HepG2 (cell line): ENCODE results near the gene IL17RB. TPM values are rescaled to one million over a fixed set of nuclear protein-coding genes. Genes with fewer than 3 reads are reported as not detected.
A peak's percentile ranks its signal among the peaks of the same experiment; 100 is the strongest.

Source experiments
- ATAC-seq: fragments of 200-7000 bp; cut with Tn5 transposase; 3 replicates; pipeline ENCODE4 v1.9.1; 2020; ENCODE audit warnings: mild to moderate bottlenecking, moderate library complexity
- BruUV-seq: library from RNA; stranded (reverse); fragments of 400-500 nt; replicated peaks from 2 replicates; lab custom pipeline; 2021; lab: Mats Ljungman, UMichigan
- CTCF ChIA-PET: fragments of 300-600 bp; formaldehyde crosslinking; extraction: SDS; loops from one replicate; lab custom pipeline; 2021; ENCODE audit warnings: low total read pairs, inconsistent platforms, low intra/inter-chr PET ratio; lab: Yijun Ruan, JAX
- POLR2A ChIA-PET: fragments of 350-600 bp; sonication (Branson Sonifier 250); formaldehyde crosslinking; loops from one replicate; lab custom pipeline; 2020; ENCODE audit warnings: antibody characterized with exemption, inconsistent platforms; lab: Yijun Ruan, JAX
- DNase-seq: peaks from one replicate; pipeline ENCODE4 v3.0.0-alpha.2; 2015; ENCODE audit warnings: low spot score
- FAIRE-seq: peaks from 3 replicates; lab custom pipeline; 2011; peaks lifted over from hg19 to GRCh38; lab: Jason Lieb, UNC
- H2AFZ ChIP-seq: one replicate; pipeline ENCODE4 v1.6.1; 2011; ENCODE audit warnings: low read length, inconsistent platforms
- H3K27ac ChIP-seq: fragments of 300-600 bp; 3 replicates; pipeline ENCODE4 v1.8.0; 2011; ENCODE audit warnings: mixed run types, mild to moderate bottlenecking, mixed read lengths, low read length, inconsistent platforms; ENCODE audit not compliant: insufficient read depth; ENCODE audit errors: extremely low read length
- H3K27me3 ChIP-seq, 2 experiments: fragments of 200-600 bp in 1 of 2; 2 replicates in 1 of 2; 3 replicates in 1 of 2; pipeline versions ENCODE4 v1.6.0 to v1.8.0; 2011; ENCODE audit warnings: low read length in 2 of 2, mild to moderate bottlenecking in 2 of 2, moderate library complexity in 2 of 2, inconsistent platforms in 1 of 2; ENCODE audit not compliant: insufficient read depth in 2 of 2, control insufficient read depth in 1 of 2
- H3K36me3 ChIP-seq, 2 experiments: fragments of 200-600 bp in 1 of 2; replicated peaks in 1 of 2; 2 replicates in 1 of 2; 3 replicates in 1 of 2; pipeline versions ENCODE4 v1.5.1 to v1.8.0; 2011; ENCODE audit warnings: low read length in 2 of 2, inconsistent platforms in 1 of 2; ENCODE audit not compliant: insufficient read depth in 2 of 2, control insufficient read depth in 1 of 2
- H3K4me1 ChIP-seq: 2 replicates; pipeline ENCODE4 v1.5.1; 2012; ENCODE audit warnings: low read length, inconsistent platforms; ENCODE audit not compliant: insufficient read depth
- H3K4me2 ChIP-seq: 2 replicates; pipeline ENCODE4 v1.6.0; 2011; ENCODE audit warnings: low read depth, low read length, inconsistent platforms
- H3K4me3 ChIP-seq, 3 experiments: fragments of 200-600 bp in 1 of 3; sonication (generic), shearing (Covaris generic) in 1 of 3; replicated peaks in 1 of 3; 2 replicates each; pipeline ENCODE4 v1.5.1; 2011 to 2016; ENCODE audit warnings: low read length in 3 of 3, inconsistent platforms in 2 of 3, low read depth in 2 of 3, mild to moderate bottlenecking in 2 of 3, control low read depth in 1 of 3, mixed read lengths in 1 of 3; ENCODE audit not compliant: insufficient read depth in 1 of 3
- H3K79me2 ChIP-seq: one replicate; pipeline ENCODE4 v1.6.1; 2011; ENCODE audit warnings: low read length, inconsistent platforms; ENCODE audit not compliant: insufficient read depth
- H3K9ac ChIP-seq: 2 replicates; pipeline ENCODE4 v1.6.0; 2011; ENCODE audit warnings: mild to moderate bottlenecking, low read depth, low read length, inconsistent platforms; ENCODE audit not compliant: insufficient read depth
- H3K9me3 ChIP-seq: 2 replicates; pipeline ENCODE4 v1.5.1; 2012; ENCODE audit warnings: mild to moderate bottlenecking, low read length
- H4K20me1 ChIP-seq: 2 replicates; pipeline ENCODE4 v1.6.0; 2011; ENCODE audit warnings: inconsistent platforms, mild to moderate bottlenecking, low read length, moderate library complexity; ENCODE audit not compliant: insufficient read depth
- ISL2 ChIP-seq: sonication (generic); formaldehyde crosslinking; IDR thresholded peaks from 2 replicates; pipeline ENCODE4 v1.5.0; 2020; ENCODE audit warnings: missing genetic modification reagents
- NONO ChIP-seq, 2 experiments: fragments of 450-650 bp in 1 of 2; sonication (generic) in 1 of 2; formaldehyde crosslinking in 1 of 2; IDR thresholded peaks in 1 of 2; conservative IDR thresholded peaks in 1 of 2; 2 replicates each; pipeline versions ENCODE4 v1.6.1 to v1.8.0; 2017 to 2022; ENCODE audit warnings: mild to moderate bottlenecking in 1 of 2, missing genetic modification reagents in 1 of 2, moderate library complexity in 1 of 2
- RBFOX2 ChIP-seq: fragments of 200-400 bp; formaldehyde crosslinking; IDR thresholded peaks from 2 replicates; pipeline ENCODE4 v1.6.1; 2017; ENCODE audit warnings: low read depth, mild to moderate bottlenecking, low read length
- ZNF547 ChIP-seq: sonication (generic); formaldehyde crosslinking; IDR thresholded peaks from 2 replicates; pipeline ENCODE4 v1.5.1; 2020; ENCODE audit warnings: mild to moderate bottlenecking, missing genetic modification reagents
- WGBS: methylation state at CpG from one replicate; pipeline ENCODE4 v1.1.6; 2017; ENCODE audit warnings: low lambda C conversion rate; 5-methylcytosine and 5-hydroxymethylcytosine counted together
- in situ Hi-C: cut with HindIII; loops from 2 replicates; pipeline ENCODE4 v1.10.0; 2017; ENCODE audit warnings: low pct_unique_long_range_greater_than_20kb; ENCODE audit not compliant: extremely low pct_ligation_motif_present
- intact Hi-C: fragments of 100-400 bp; cut with micrococcal nuclease; formaldehyde crosslinking; loops from one replicate; pipeline ENCODE4 v1.10.0; 2022; ENCODE audit not compliant: unreplicated experiment
- polyA plus RNA-seq, 8 experiments: library from polyadenylated mRNA; depleted of rRNA in 3 of 8; stranded (reverse) in 7 of 8; unstranded in 1 of 8; fragments of >200 nt; fragmentation: Illumina TruSeq in 4 of 8; extraction: Trizol in 4 of 8; gene quantifications; 2 replicates each; pipeline versions ENCODE4 v1.2.1 to v1.2.3, GENCODE V29; 2011 to 2016; ENCODE audit warnings: low read depth in 4 of 8, missing spikeins in 1 of 8, mixed read lengths in 1 of 8; ENCODE audit not compliant: insufficient read depth in 1 of 8
- total RNA-seq, 5 experiments: library from RNA; depleted of rRNA; stranded (reverse); fragments of >200 nt; fragmentation: Illumina TruSeq; extraction: Trizol; gene quantifications; 2 replicates each; pipeline ENCODE4 v1.2.3, GENCODE V29; 2016; ENCODE audit warnings: low read depth in 1 of 5
- TF ChIP-seq, protein P1 (sequence below): sonication (generic); formaldehyde crosslinking; IDR thresholded peaks from 2 replicates; pipeline ENCODE4 v1.4.0; 2020; ENCODE audit warnings: missing genetic modification reagents, low read depth, mild to moderate bottlenecking, borderline replicate concordance
- TF ChIP-seq, protein P2 (sequence below): sonication (generic); formaldehyde crosslinking; IDR thresholded peaks from 2 replicates; pipeline ENCODE4 v1.5.1; 2020; ENCODE audit warnings: mild to moderate bottlenecking, missing genetic modification reagents, moderate library complexity

IL17RB gene
- total and polyA plus RNA-seq, 2 of the 13 experiments (the other 11 are each of a cell fraction or from before 2014, with no cell fraction given) = 130 to 190 TPM

DNA sequence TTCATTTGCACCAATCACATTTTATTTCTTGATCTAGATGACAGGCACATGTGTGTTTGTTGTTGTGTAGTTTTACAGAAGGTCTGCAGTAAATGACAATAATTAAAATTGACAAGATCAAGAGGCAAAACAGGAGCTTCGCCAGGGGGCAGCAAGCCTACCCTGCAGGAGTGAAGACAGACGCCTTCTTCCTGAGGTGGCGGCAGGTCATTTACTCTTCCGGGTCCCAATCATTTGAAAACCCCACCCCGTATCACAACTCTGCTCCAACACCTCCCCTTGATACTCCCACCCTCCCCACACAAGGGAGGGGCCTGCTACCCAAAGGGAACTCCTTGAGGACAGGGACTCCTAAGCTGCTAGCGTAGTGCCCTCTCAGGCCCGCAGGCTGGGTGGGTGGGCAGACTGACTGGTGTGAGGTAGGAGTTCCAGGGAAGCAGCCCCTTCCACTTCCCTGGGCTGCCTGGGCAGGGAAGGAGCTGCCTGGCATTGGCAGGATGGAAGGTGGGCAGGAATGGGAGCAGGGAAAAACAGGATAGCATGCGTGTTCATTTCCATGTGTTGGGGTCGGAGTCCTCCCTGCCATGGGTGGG, 13.2 kb upstream of the IL17RB start:
- no peak overlapping the region for H3K4me3 ChIP-seq
- peaks cover 87% of the 10 kb centered on the region for H3K4me1 ChIP-seq
- BruUV-seq = no TSS peak
- H3K9me3 ChIP-seq = no peaks in the 10 kb centered on the region
- no peak for TF ChIP-seq ISL2
- TF ChIP-seq, protein P1, sequence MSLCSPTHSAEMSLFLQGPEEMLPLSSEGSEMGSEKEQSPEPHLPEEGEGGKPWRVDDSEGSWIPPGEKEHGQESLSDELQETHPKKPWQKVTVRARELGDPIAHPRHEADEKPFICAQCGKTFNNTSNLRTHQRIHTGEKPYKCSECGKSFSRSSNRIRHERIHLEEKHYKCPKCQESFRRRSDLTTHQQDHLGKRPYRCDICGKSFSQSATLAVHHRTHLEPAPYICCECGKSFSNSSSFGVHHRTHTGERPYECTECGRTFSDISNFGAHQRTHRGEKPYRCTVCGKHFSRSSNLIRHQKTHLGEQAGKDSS (CRISPR knock-in tag) = 0 out of 2 replicates have a peak, but pooled peaks have one; percentile 17
- TF ChIP-seq ZNF547 (CRISPR knock-in tag) = no peak
- peak; percentile 36; the same call in 1 of the 2 replicates for TF ChIP-seq RBFOX2
- no peak for TF ChIP-seq NONO (IDR thresholded peaks at IDR 0.05)
- TF ChIP-seq NONO (CRISPR knock-in tag; conservative IDR thresholded peaks at IDR 0.05) = 0 out of 2 replicates have a peak, but pooled peaks have one; percentile 35
- TF ChIP-seq, protein P2, sequence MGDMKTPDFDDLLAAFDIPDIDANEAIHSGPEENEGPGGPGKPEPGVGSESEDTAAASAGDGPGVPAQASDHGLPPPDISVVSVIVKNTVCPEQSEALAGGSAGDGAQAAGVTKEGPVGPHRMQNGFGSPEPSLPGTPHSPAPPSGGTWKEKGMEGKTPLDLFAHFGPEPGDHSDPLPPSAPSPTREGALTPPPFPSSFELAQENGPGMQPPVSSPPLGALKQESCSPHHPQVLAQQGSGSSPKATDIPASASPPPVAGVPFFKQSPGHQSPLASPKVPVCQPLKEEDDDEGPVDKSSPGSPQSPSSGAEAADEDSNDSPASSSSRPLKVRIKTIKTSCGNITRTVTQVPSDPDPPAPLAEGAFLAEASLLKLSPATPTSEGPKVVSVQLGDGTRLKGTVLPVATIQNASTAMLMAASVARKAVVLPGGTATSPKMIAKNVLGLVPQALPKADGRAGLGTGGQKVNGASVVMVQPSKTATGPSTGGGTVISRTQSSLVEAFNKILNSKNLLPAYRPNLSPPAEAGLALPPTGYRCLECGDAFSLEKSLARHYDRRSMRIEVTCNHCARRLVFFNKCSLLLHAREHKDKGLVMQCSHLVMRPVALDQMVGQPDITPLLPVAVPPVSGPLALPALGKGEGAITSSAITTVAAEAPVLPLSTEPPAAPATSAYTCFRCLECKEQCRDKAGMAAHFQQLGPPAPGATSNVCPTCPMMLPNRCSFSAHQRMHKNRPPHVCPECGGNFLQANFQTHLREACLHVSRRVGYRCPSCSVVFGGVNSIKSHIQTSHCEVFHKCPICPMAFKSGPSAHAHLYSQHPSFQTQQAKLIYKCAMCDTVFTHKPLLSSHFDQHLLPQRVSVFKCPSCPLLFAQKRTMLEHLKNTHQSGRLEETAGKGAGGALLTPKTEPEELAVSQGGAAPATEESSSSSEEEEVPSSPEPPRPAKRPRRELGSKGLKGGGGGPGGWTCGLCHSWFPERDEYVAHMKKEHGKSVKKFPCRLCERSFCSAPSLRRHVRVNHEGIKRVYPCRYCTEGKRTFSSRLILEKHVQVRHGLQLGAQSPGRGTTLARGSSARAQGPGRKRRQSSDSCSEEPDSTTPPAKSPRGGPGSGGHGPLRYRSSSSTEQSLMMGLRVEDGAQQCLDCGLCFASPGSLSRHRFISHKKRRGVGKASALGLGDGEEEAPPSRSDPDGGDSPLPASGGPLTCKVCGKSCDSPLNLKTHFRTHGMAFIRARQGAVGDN = 0 out of 2 replicates have a peak, but pooled peaks have one; percentile 23
- CTCF ChIA-PET = no interaction called here
- H3K27ac ChIP-seq = no peak overlapping the region
- 99% methylated on average over 7 of the region's 9 CpGs for WGBS
- peak; percentile 7; the same call in 2 of the 3 replicates for ATAC-seq
- H4K20me1 ChIP-seq = peaks cover 60% of the 10 kb centered on the region
- no peak overlapping the region for H3K4me2 ChIP-seq
- in situ Hi-C loops = no loop called here
- H3K79me2 ChIP-seq = peaks cover 91% of the 10 kb centered on the region
- POLR2A ChIA-PET = interaction anchor here (9.0 kb wide), 1 partner anchor 10 kb away, joined by 71 read pairs; no protein-coding TSS in a partner anchor
- no peak overlapping the region for H3K9ac ChIP-seq
- H2AFZ ChIP-seq = no peak overlapping the region
- no peaks in the 10 kb centered on the region for H3K27me3 ChIP-seq
- H3K36me3 ChIP-seq = peaks cover 40 to 73% of the 10 kb centered on the region in 2 experiments
- intact Hi-C loops = no loop called here
- no peak for FAIRE-seq
- DNase-seq = no peak
